DMS 273 (cell line): Measurements from ENCODE around the gene TOB2.
"Not testable (repeated sequence)": the region's sequence is repeated elsewhere in the genome, so short reads cannot be mapped to it uniquely, and the experiment has no call there.

Experiments
- DNase-seq: peaks from one replicate; lab custom pipeline; 2025; ENCODE audit not compliant: unreplicated experiment; lab: John Stamatoyannopoulos, UW

TOB2 gene

DNA sequence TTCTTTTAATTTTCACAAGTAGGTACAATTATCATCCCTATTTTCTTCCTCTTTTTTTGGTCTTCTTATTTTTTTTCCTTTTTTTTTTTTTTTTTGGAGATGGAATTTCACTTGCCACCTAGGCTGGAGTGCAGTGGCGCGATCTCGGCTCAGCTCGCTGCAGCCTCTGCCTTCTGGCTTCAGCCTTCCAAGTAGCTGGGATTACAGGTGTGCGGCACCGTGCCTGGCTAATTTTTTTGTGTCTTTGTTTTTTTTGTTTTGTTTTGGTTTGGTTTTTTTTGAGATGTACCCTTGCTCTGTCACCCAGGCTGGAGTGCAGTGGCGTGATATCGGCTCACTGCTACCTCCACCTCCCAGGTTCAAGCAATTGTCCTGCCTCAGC is 16.7 kb downstream of the TOB2 start:
- no peak for DNase-seq

DNA sequence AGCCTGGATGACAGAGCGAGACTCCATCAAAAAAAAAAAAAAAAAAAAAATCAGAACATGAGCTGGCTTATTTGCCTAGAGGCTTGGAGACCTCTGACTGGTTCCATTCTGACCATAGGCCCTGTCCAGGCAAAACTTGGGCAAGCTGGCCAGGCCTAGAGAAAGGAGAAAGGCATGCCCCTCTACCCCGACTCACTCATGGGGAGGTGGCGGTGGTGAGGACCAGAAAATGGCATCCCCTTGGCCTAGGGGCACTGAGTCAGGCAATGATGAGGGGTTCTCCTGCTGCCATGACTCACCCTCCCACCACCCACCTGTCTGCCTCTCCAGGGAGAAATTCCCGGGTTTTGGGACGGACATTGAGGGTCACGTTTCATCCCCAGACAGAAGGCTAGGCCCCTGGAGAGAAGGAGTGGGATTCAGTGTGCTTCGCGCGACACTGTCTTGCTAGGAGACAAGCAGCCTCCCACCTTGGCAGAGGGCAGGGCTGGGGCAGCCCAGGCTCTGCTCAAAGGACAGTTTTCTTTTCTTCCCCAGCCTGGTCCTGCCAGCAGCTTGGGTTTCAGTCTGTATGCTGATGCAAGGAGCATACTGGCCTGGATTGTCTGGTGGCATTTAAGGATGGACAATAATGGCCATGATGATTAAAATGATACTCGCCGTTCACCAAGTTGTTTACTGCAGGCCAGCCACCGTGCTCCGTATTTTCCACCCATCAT is 17.2 kb downstream of the TOB2 start:
- DNase-seq, result no peak

DNA sequence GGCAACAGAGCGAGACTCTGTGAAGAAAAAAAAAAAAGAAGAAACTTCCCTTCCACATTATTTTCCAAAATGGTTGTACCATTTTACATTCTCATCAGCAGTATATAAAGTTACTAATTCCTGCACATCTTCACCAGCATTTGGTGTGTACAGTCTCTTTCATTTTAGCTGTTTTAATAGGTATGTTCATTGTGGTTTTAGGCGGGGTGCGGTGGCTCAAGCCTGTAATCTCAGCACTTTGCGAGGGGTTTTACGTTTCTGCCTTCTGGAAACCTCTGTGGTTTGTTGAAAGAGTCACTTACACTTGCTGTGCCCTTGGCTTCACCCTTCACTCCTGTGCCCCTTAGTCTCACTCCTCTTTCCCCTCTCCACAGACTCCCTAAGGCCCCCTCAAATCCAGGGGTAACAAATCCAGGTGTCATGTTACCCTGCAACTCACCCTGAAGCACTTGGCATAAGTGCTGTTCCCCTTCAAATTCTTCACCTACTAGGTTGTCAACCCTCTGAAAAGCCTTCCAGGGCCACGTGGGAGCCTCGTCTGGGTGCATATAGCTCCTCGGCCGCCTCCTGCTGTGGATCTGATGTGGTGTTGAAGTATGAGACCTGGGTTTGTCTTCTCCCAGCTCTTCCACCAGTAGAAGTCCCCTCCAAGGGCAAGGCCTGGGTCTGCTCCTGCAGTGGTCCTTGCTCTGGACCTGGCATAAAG is 20.8 kb downstream of the TOB2 start:
- no peak for DNase-seq

DNA sequence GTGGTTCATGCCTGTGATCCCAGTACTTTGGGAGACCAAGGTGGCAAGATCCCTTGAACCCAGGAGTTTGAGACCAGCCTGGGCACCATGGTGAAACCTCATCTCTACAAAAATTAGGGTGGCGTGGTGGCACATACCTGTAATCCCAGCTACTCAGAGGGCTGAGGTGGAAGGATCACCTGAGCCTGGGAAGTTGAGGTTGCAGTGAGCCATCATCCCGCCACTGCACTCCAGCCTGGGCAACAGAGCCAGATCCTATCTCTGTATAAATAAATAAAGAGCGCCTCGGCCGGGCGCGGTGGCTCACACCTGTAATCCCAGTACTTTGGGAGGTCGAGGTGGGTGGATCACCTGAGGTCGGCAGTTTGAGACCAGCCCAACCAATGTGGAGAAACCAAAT is 27.9 kb downstream of the TOB2 start:
- DNase-seq, result no peak

DNA sequence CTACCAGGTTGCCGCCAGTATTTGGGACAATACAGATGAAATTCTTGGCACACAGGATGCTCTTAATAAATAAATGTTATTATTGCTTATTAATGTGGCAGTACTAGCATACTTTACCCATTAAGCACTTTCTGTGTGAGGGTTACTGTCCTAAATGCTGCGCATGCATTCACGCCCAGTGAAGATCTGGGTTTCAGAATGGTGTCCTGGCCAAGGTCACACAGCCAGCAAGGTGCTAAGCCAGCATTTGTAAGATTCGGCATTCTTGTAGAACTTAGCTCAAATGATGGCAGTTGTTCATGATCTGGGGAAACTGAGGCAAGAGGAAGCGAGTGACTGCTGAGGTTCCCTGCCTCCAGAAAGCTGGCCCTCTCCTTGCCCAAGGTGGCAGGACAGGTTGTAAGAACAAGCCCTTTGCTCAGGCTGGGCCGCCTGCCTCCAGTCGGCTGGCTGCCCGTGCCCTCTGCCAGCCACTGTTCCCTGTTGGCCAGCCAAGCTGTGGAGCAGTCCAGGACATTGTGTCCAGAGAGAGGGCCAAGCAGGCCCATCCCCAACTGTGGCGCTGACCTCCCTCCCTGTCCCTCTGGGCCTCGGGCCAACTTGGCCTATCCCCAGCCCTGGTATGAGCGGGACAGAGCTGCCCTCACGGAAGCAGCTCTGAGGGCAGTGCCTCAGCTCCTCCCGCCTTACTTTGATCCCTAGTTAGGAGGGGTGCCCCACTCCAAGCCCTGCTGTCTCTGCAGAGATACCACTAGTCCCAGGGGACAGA is 28.8 kb downstream of the TOB2 start:
- DNase-seq, result no peak

DNA sequence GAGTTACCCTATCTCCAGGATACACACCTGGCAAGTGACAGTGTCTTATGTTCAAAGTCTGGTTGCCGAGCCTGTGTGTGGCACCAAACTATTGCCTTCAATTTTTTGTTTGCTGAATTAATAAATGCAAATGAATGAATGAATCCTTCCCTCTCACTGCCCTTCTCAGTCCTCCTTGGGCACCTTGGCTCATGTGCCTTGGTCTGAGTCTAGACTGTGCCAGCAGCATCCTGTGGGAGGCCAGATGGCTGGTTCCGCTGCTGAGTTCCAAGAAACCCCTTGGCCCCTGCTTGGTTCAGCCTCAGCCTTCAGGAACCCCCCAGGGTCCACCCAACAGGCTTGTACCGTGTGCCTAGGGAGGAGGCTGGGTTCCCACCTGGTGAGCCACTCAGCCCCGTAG is 31.0 kb downstream of the TOB2 start:
- no peak for DNase-seq

DNA sequence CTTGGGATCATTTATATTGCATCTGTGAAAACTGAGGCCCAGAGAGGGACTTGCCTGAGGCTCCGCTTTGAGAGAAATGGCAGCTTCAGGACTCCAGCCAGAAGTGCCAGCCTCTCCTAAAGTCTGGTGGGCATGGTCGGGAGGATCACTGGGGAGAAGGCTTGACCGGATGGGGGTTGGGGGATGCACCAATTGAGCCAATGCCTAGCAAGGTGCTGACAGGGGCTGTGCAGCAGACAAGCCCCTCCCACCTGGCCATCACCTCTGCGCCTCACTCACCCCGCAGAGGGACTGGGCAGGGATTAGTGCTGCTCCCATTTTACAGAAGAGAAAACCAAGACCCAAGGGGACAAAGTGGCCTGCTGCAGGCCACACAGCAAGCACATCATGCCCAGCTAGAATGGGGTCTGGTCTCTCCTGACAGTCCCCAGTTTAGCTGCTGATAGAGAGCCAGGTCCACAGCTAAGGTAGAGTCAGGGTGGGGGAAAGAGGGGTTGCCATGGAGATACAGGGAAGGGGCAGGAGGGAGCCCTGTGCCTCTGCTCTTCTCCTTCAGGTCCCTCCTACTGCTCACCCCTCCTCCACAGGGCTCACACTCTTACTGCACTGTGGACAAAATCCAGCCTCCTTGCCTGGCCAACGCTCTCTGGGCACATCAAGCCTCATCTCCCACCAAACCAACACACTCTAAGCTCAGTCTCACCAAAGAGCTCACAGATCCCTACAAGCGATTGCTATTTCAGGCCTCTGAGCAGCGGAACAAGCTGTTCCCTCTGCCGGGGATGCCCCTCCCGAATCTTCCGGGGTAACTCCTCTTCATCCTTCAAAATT is 35.4 kb downstream of the TOB2 start:
- DNase-seq, result no peak

DNA sequence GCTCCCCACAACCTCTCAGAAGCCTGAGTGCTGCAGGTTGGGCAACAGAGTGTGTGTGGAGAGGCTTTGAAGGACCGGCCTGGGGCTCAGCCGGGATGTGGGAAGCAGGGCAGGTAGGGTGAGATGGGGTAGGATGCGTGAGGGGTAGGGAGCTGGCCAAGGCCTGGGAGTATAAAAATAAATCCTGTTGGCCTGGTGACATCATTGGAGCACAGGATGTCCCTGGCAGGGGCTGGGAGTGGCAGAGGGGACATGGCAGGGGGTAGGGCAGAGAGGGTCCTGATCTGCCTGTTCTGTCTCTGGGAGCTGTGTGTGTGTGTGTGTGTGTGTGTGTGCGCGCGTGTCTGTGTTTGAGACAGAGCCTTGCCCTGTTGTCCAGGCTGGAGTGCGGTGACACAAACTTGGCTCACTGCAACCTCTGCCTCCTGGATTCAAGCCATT is 36.3 kb downstream of the TOB2 start:
- DNase-seq, result no peak

DNA sequence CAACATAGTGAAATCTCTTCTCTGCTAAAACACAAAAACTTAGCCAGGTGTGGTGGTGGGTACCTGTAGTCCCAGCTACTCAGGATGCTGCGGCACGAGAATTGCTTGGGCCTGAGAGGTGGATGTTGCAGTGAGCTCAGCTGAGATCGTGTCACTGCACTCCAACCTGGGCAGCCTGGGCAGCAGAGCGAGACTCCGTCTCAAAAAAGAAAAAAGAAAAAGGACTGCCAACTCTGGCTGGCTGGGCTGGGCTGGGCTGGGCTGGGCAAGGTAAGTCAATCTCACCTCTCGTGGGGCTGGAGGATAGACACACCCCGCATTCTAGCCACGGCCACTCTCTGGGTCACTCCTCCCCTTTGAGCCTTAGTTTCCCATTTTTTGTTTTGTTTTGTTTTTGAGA is 37.9 kb downstream of the TOB2 start:
- no peak for DNase-seq

DNA sequence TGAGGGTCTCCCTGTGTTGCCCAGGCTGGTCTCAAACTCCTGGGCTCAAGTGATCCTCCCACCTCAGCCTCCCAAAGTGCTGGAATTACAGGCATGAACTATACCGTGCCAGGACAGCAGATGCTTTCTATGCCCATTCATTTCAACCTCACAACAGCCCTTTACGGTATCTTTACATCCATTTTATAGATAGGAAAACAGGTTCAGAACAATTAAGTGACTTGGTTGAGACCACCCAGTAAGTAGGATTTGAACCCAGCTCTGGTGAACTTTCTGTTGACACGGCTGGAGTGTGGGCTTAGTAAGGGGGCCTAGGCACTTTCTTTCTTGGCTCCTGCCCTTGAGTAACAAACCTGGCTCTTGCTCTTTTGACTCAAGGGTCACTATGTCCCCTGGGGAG is 39.2 kb downstream of the TOB2 start:
- no peak for DNase-seq

DNA sequence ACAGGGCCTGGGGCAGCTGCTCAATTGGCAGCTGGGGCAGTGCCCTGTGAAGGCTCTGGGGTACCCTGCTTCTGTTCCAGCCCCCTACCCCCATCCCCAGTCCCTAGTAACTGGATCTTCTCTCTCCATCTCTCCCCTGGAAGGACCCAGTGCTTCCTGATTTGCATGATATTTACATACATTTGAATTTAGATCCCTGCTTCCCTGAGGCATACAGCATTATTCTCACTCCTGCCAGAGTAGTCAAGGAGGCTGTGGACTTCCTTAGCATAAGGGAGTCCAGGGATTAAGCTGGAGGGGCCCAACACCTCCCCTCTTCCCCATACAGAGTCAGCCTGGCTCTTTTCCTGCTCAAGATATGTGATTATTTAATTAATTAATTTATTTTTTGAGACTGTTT is 40.2 kb downstream of the TOB2 start:
- DNase-seq, result no peak

DNA sequence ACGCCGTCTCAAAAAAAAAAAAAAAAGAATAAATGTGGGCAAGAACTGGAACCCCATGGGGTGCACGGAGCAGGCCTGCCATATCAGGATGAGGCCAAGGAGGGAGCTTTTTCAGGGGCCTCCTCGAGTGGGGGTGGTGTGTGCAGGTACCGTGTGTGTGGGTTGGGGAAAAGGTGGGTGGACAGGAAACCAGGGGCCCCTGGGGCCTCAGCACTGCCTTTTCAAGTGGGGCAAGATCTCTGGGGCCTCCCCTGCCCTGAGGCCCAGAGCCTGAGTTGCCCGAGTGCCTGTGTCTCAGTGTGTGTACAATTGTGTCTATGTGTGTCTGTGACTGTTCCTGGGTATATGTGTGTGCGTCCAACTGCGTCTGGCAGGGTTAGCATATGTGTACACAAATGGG is 41.0 kb downstream of the TOB2 start:
- DNase-seq, result no peak

DNA sequence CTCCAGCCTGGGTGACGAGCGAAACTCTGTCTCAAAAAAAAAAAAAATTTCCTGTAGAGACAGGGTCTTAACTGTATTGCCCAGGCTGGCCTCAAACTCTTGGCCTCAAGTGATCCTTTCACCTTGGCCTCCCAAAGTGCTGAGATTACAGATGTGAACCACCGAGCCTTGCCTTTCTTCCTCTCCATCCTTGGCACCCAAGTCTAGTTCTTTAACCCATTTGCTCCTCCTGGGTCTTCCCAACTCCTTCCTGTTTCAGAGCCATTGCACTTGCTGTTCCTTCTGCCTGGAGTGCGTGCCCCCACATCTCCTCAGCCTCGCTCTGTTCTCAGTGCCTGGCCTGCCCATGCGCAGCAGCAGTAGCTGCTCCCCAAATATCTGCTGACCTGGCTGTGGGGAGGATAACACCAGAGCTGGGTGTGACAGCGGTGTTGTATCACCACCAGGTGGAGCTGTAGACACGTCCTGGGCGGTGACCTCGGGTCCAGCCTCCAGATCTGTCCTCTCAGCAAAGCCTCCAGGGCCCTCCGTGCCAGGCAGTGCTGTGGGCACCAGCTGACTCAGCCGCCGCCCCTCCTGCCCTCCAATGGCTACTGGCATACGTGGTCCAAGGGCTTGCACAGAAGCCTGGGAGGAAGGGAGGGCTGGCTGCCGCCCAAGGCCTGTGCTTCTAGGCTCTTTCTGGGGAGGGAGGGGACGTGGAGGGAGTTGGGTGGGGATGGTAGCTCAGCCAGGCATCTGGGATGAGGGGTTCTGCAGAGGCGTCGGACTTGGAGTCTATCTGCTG is 42.9 kb downstream of the TOB2 start:
- DNase-seq, result peak; percentile 91

DNA sequence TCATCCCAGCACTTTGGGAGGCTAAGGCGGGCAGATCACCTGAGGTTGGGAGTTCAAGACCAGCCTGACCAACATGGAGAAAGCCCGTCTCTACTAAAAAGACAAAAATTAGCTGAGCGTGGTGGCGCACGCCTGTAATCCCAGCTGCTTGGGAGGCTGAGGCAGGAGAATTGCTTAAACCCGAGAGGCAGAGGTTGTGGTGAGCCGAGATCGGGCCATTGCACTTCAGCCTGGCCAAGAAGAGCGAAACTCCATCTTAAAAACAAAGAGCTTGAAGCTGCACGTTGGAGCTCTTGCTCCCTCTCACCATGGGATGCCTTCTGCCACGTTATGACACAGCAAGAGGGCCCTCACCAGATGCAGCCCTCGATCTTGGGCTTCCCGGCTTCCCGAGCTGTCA is 43.8 kb downstream of the TOB2 start:
- not testable (repeated sequence) for DNase-seq

DNA sequence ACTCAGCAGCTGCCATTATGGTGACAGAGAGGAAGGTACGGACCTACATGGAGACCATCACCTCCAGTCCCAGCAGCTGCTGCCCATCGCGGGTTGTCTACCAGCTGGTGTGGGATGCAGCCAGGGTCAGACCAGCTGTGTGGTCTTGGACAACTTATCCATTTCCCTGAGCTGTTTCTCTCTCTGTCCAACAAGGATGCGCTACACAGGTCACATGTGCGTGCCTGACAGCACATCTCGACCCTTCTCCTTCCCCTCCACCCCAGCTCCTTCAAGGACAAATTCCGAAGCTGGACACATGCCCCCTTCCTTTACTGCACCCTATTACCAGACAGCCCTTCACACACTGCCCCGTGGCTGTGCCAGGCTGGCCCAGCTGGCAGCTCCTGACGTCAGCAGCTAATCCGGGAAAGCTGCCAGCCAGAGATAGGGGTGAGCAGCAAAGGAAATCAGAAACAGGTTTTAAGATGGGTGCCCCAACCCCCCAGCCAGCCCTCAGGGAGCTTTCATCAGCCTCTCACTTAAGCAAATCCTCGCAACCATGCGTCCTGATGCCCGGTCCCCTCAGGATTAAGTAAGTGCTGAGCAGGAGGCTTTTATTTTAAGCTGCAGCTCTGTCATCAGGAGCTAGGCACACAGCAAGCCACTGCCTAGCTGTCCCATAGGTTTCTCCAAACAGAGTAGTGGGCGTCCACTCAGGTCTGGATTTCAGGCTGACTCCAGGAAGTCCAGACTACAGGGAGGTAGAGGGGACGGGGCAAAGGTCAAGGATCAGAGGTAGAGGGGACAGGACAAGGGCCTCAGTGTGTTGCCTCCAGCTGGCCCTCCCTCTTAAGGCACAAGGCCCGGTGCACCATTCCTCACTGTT is 44.6 kb downstream of the TOB2 start:
- peak; percentile 91 for DNase-seq

DNA sequence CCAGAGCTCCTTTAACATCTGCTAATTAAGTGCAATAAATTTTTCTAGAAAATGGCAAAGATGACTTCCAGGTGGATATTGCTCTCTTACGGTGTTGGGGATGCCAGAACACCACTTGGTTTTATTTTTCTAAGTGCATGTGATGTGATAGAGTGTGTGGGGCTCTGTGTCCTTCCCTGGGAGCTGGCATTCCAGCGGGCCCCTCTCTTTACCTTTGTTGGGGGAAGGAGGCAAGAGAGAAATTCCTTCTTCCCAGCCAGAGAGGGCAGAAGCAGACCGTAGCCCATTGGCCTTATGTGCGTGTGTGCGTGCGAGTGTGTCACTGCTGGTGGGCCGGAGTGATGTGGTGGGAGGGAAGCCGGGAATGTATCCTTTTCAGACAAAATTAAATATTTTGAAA is 47.7 kb downstream of the TOB2 start:
- DNase-seq, result no peak

DNA sequence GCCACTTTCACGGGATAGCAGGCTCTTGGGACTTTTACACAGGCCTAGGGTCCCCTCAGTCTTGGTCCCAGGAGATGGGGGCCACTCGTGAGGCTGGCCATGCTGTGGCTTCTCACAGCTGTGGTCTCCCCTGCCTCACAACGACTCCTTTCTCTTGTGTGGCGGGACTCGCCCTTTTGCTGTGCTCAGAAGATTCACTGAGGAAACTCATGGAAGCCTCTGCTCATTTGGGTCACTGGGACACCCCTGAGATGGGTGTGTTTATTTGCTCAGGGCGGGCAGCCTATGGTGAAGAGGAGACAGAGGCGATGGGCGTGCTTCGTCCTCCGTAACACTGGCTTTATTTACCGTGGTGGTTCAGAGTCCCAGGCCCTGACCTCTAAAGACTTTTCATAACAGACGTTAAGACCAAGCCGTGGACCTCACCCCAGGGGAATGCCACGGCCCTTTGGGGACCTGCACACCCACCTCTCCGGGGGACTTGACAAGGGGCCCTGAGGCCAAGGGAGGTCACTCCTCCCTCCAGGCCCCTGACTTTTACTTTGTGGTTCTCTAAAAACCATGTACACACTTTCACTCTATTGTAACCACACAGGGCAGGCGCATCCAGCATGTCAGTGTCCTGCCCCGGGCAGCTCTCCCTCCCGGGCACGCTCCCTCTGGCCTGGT is 49.3 kb downstream of the TOB2 start:
- DNase-seq, result no peak

DNA sequence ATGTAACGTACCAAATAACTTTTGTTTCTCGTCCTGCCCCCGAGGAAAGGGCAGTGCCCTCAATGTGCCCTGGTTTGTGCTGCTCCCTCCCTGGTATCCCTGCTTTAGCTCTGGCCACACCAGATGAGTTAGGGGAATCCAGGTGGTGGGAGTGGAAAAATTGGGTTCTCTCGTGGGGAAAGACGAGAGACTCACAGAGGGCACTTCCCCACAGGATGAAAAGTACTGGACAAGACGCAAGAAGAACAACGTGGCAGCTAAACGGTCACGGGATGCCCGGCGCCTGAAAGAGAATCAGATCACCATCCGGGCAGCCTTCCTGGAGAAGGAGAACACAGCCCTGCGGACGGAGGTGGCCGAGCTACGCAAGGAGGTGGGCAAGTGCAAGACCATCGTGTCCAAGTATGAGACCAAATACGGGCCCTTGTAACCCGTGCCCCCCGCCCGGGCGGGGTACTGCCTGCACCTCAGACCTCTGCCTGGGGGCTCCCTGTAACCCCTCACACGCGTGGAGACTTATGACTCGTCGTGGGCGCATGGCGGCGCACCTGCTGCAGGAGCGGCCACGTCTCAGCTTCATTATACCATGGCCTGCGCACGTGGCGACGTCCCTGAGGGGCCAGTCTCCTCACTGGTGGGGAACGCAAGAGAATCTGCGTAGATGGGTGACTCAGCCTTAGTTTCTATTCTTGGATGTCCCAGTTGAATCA is 50.9 kb downstream of the TOB2 start:
- DNase-seq, result no peak
